GM19351 (cell line): ENCODE results near the gene CENPP.

Experiments used
- ATAC-seq: cut with Tn5 transposase; IDR thresholded peaks from one replicate; pipeline ENCODE4 v1.9.1; 2021; ENCODE audit warnings: mild to moderate bottlenecking, moderate library complexity; ENCODE audit not compliant: unreplicated experiment

Gene CENPP

GRCh38 chr9:92668746-92669526, 343.2 kb downstream of the CENPP start:
- ATAC-seq = peak; percentile 4

DNA sequence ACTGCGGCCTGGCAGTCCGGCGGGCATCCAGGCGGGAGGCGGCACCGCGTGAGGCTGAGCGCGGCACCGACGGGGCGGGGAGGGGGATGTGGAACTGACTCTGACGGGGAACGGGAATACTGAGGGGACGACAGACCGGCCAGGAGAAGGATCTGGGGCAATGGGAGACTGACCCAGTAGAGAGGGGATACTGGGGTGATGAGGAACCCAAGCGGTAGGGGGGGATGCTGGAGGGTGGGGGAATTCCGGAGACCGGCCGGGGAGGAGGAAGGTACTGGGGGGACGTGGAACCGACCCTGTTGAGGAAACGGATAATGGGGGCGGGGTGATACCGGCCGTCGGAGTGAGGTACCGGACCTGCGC, 343.8 kb downstream of the CENPP start:
- ATAC-seq = peak; percentile 25
